Upper lobe of left lung (tissue), 4 donors: Measurements from ENCODE around the gene MAST4.

Experiments used
- CTCF ChIP-seq, 6 experiments: fragments of 450-650 bp in 4 of 6; fragments of 200-600 bp in 2 of 6; sonication (generic) in 2 of 6; IDR thresholded peaks; one replicate each; pipeline ENCODE4 v1.5.1; 2016 to 2019; ENCODE audit warnings: antibody characterized with exemption in 6 of 6
- EP300 ChIP-seq, 4 donors: sonication (generic); formaldehyde crosslinking; IDR thresholded peaks; one replicate each; pipeline ENCODE4 v1.5.1; 2017; ENCODE audit warnings: antibody characterized with exemption in 4 of 4, control low read depth in 2 of 4
- POLR2A ChIP-seq, 4 donors: fragments of 450-650 bp; IDR thresholded peaks; one replicate each; pipeline ENCODE4 v1.5.1; 2016 to 2017; ENCODE audit warnings: antibody characterized with exemption in 4 of 4, mild to moderate bottlenecking in 2 of 4
- POLR2AphosphoS5 ChIP-seq, 2 donors: sonication (generic); formaldehyde crosslinking; IDR thresholded peaks; one replicate each; pipeline ENCODE4 v1.5.1; 2017; ENCODE audit warnings: antibody characterized with exemption in 2 of 2

DNA sequence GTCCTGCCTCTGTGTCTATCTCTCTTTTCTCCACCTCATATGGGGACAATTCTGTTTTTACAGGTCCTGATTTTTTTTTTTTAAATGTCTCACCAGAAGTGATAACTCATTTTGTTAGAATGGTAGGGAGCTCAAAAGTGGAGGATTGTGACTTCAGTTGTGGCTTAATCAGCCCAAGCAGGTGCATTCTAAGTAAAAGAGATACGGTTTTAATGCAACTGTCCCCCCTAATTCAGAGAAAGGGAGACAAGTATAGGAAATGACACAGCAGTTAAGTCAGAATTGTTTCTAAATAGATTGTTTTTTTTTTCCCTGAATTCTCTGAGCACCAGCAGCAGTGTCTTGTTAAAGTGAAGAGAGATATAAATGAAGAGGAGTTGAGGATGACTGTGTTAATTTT, 24.5 kb downstream of the MAST4 start:
- TF ChIP-seq POLR2AphosphoS5 (IDR thresholded peaks at IDR 0.05) (no peak), CTCF (IDR thresholded peaks at IDR 0.05) (no peak), POLR2A (IDR thresholded peaks at IDR 0.05) (no peak), EP300 (IDR thresholded peaks at IDR 0.05) (no peak)
